Activated T-helper 9 cell treated with anti-CD3 and anti-CD28 coated beads, Interleukin-2, amount 50 U/mL, for 16 hours (primary cell): ENCODE measurements around the gene SLAMF7.

Experiments used
- DNase-seq: peaks from one replicate; pipeline ENCODE4 v3.0.0-alpha.2; 2020; ENCODE audit warnings: low read depth

Gene SLAMF7

DNA sequence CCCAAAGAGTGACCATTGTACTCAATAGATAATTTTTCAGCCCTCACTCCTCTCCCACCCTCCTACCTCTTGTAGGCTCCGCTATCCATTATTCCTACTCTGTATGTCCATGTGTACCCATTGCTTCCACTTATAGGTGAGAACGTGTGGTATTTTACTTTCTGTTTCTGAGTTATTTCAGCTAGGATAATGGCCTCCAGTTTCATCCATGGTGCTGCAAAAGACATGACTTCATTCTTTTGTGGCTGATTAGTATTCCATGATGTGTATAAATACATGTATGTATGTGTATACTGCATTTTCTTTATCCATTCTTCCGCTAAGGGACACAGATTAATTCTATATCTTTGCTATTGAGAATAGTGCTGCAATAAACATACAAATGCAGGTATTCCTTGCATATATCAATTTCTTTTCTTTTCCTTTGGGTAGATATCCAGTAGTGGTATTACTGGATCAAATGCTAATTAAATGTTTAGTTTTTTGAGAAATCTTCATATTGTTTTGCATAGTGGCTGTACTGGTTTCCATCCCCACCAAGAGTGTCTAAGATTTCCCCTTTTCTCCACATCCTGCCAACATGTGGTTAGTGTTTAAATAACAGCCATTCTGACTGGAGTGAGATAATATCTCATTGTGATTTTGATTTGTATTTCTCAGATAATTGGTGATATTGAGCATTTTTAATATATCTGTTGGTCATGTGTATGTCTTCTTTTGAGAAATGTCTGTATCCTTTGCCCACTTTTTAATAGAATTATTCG lies 61.8 kb downstream of the SLAMF7 start:
- no peak for DNase-seq

DNA sequence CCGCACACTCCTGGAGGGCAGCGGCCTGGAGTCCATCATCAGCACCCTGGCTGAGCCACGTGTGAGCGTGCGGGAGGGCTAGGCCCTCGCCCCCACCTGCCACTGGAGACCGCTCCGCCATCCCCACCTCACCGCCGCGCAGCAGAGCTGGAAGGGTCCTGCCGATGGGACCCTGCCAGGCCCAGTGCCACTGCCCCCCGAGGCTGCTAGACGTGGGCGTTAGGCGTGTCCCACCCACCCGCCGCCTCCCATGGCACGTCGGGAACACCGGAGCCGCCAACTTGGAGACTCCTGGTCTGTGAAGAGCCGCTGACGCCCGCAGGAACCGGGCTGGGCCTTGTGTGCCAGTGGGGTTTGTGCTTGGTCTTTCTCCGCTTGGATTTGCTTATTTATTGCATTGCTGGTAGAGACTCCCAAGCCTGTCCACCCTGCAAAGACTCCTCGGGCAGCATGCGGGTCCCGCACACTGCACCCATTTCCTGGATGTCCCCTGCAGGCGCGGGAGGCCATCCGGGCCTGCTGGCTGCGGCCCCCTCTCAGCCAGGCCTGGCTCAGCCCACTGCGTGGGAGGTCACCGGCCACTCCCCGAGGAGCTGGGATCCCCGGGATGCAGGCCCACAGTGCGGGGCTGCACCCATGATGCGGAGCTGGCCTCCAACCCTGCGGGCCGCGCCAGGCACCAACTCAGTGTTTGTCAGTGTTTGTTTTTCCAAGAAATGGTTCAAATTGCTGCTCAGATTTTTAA lies 63.0 kb downstream of the SLAMF7 start:
- no peak for DNase-seq
